ENCODE measurements around the gene GALNT7. TPM values are rescaled to one million over a fixed set of nuclear protein-coding genes. Genes with fewer than 3 reads are reported as not detected.
"Not testable (repeated sequence)": the region's sequence is repeated elsewhere in the genome, so short reads cannot be mapped to it uniquely, and the experiment has no call there.

Gene GALNT7
- total RNA-seq, 2 donors from 2014 or later = 12.5 to 13.7 TPM

GRCh38 chr4:173214661-173215060 is 46.0 kb downstream of the GALNT7 start:
- DNase-seq = no peak
- no peak overlapping the region for H3K27ac Mint-ChIP-seq
- no peak overlapping the region for H3K4me3 Mint-ChIP-seq
- peaks cover 18% of the 10 kb centered on the region for H3K4me1 Mint-ChIP-seq
- no peaks in the 10 kb centered on the region for H3K9me3 ChIP-seq (ENCODE audit: control insufficient read depth, low read length, poor library complexity, severe bottlenecking)
- no peaks in the 10 kb centered on the region for H3K27me3 Mint-ChIP-seq
- no peaks in the 10 kb centered on the region for H3K36me3 Mint-ChIP-seq (ENCODE audit: low read depth)
- no peak for ATAC-seq

DNA sequence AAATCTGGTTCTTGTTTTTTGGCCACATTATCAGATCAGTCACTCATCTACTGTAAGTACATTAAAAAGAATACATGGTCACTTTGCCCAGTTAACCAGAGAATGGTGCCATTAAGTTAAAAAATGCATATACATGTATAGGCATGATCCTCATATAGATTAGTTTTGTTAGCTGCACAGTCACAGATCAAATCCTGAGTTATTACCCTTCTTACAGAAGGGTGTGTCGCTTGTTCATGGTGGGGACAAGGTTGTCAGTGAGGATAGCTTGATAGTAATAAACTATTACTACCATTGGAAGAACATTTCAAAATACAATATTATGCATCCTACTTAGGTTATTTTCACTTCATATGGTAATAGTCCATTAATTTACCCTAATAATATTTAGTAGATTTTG is 48.5 kb downstream of the GALNT7 start:
- no peak for ATAC-seq
- Mint-ChIP-seq H3K27me3 (no peaks in the 10 kb centered on the region), H3K4me3 (no peak overlapping the region), H3K36me3 (ENCODE audit: low read depth) (no peaks in the 10 kb centered on the region), H3K27ac (no peak overlapping the region), H3K4me1 (peaks cover 20% of the 10 kb centered on the region)
- no peak for DNase-seq
- H3K9me3 ChIP-seq (ENCODE audit: control insufficient read depth, low read length, poor library complexity, severe bottlenecking) = no peaks in the 10 kb centered on the region

DNA sequence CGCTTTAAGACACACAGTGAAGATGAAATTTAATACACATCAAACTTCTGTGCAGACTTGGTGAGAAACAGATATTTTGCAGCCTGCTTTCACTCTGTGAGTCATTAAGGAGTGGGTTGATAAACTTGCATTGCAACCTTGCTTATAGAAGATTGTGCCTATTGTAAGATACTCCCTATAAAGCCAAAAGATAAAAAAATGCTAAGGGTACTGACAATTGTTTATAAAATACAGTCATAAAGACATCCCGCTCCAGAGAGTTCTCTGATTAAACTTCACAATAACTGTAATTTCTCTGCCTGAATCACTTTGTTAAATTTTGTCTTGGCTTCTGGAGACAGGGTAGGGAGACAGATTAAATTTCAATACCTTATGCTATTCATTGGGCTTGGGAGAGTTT is 49.1 kb downstream of the GALNT7 start:
- no peak overlapping the region for H3K4me3 Mint-ChIP-seq
- H3K36me3 Mint-ChIP-seq (ENCODE audit: low read depth) = no peaks in the 10 kb centered on the region
- H3K4me1 Mint-ChIP-seq = peaks cover 22% of the 10 kb centered on the region
- H3K27me3 Mint-ChIP-seq = no peaks in the 10 kb centered on the region
- no peak for DNase-seq
- H3K9me3 ChIP-seq (ENCODE audit: control insufficient read depth, low read length, poor library complexity, severe bottlenecking) = no peaks in the 10 kb centered on the region
- ATAC-seq = no peak
- H3K27ac Mint-ChIP-seq = no peak overlapping the region

DNA sequence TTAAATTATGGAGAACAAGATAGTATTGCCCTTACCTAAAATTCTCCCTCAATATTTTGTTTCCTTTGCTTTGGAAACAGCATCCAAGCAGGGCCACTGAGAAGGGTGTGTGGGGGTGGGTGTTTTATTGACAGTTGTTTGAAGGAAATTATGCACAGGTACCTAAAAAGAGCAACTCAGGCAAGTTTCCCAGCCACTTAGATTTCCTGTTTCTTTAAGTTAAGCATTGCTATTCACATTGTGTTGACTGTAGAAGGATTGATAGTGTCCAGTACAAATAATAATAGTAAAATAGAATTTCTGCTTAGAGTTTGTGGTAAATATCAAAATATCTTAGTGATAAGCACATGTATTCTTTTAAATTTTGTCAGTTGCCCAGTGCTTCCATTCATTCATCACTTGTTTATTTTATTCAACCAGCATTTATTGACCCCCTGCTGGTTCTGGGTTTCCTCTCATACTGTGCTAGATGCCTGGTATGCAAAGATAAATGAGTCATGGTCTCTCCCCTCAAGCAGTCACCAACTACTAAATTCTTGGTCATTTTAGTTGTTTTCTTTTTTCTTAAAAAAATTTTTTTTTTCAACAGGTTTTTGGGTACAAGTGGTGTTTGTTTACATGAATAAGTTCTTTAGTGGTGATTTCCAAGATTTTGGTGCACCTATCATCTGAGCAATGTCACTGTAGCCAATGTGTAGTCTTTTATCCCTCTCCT is 50.0 kb downstream of the GALNT7 start:
- H3K36me3 Mint-ChIP-seq (ENCODE audit: low read depth) = no peaks in the 10 kb centered on the region
- no peaks in the 10 kb centered on the region for H3K9me3 ChIP-seq (ENCODE audit: control insufficient read depth, low read length, poor library complexity, severe bottlenecking)
- DNase-seq = no peak
- no peak overlapping the region for H3K27ac Mint-ChIP-seq
- peaks cover 23% of the 10 kb centered on the region for H3K4me1 Mint-ChIP-seq
- ATAC-seq = no peak
- H3K4me3 Mint-ChIP-seq = no peak overlapping the region
- H3K27me3 Mint-ChIP-seq = no peaks in the 10 kb centered on the region

DNA sequence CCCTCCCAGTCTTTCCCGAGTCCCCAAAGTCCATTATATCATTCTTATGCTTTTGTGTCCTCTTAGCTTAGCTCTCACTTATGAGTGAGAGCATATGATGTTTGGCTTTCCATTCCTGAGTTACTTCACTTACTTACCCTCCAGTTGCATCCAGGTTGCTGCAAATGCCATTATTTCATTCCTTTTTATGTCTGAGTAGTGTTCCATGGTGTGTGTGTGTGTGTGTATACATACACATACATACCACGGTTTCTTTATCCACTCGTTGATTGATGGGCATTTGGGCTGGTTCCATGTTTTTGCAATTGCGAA is 50.5 kb downstream of the GALNT7 start:
- DNase-seq; H3K27me3 Mint-ChIP-seq; H3K9me3 ChIP-seq (ENCODE audit: control insufficient read depth, low read length, poor library complexity, severe bottlenecking); H3K4me3 Mint-ChIP-seq; H3K27ac Mint-ChIP-seq; ATAC-seq; H3K36me3 Mint-ChIP-seq (ENCODE audit: low read depth): not testable (repeated sequence)
- H3K4me1 Mint-ChIP-seq = peaks cover 25% of the 10 kb centered on the region

- Mint-ChIP-seq H3K27ac (no peak overlapping the region), H3K4me1 (peaks cover 16% of the 10 kb centered on the region), H3K27me3 (no peaks in the 10 kb centered on the region), H3K4me3 (no peak overlapping the region), H3K36me3 (ENCODE audit: low read depth) (no peaks in the 10 kb centered on the region)
- H3K9me3 ChIP-seq (ENCODE audit: control insufficient read depth, low read length, poor library complexity, severe bottlenecking) = no peaks in the 10 kb centered on the region
- ATAC-seq (no peak), DNase-seq (no peak)
Observed at GRCh38 chr4:173223743-173224142, 55.1 kb downstream of the GALNT7 start.

- Mint-ChIP-seq H3K27ac (no peak overlapping the region), H3K4me1 (peaks cover 9% of the 10 kb centered on the region), H3K27me3 (no peaks in the 10 kb centered on the region), H3K4me3 (no peak overlapping the region), H3K36me3 (ENCODE audit: low read depth) (no peaks in the 10 kb centered on the region)
- no peaks in the 10 kb centered on the region for H3K9me3 ChIP-seq (ENCODE audit: control insufficient read depth, low read length, poor library complexity, severe bottlenecking)
- no peak for DNase-seq
- ATAC-seq = no peak
Observed at GRCh38 chr4:173226401-173226888, 57.8 kb downstream of the GALNT7 start.

DNA sequence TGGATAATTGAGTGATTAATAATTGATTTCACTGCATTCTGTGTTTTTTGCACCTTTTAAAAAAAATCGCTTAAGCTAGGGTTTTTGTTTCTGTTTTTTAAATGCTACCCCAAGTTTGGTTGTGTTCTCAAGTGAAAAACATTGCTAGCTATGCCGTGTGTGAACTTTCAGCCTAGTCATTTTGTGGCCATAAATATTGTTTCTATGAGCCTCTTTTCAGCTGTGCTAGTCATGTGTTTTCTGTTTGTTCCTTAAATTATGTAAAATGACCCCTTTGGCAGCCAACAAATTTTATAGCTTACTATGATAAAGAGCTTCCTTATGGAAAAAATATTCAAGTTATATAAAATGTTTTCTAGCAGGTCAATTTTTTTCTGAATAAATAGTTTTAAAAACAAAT is 59.1 kb downstream of the GALNT7 start:
- Mint-ChIP-seq H3K27ac (no peak overlapping the region), H3K27me3 (no peaks in the 10 kb centered on the region), H3K4me3 (no peak overlapping the region), H3K36me3 (ENCODE audit: low read depth) (no peaks in the 10 kb centered on the region), H3K4me1 (peaks cover 7% of the 10 kb centered on the region)
- DNase-seq = no peak
- ATAC-seq = no peak
- H3K9me3 ChIP-seq (ENCODE audit: control insufficient read depth, low read length, poor library complexity, severe bottlenecking) = no peaks in the 10 kb centered on the region

DNA sequence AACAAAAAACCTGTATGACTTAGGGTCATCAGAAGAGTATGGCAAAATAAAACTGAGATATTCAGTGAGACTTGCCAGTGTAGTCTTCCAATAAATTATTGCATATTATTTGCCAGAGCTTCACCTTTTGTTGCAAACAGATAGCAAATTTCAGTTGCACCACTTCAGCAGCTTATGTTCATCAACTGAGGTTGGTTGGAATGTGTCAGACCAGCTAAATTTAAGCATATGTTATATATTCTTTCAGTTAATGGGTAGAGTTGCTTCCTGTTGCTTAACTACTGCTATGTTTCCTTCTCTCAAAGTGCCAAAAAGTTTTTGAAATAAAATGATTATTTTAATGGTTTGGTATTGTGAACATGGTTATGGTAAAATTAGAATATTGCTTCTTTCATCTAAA is 61.5 kb downstream of the GALNT7 start:
- H3K4me3 Mint-ChIP-seq = no peak overlapping the region
- H3K27ac Mint-ChIP-seq = no peak overlapping the region
- H3K4me1 Mint-ChIP-seq = peaks cover 4% of the 10 kb centered on the region
- no peaks in the 10 kb centered on the region for H3K27me3 Mint-ChIP-seq
- H3K36me3 Mint-ChIP-seq (ENCODE audit: low read depth) = no peaks in the 10 kb centered on the region
- no peak for ATAC-seq
- no peaks in the 10 kb centered on the region for H3K9me3 ChIP-seq (ENCODE audit: control insufficient read depth, low read length, poor library complexity, severe bottlenecking)
- no peak for DNase-seq

- no peaks in the 10 kb centered on the region for H3K9me3 ChIP-seq (ENCODE audit: control insufficient read depth, low read length, poor library complexity, severe bottlenecking)
- ATAC-seq (no peak), DNase-seq (no peak)
- Mint-ChIP-seq H3K4me3 (no peak overlapping the region), H3K27me3 (no peaks in the 10 kb centered on the region), H3K27ac (no peak overlapping the region), H3K36me3 (ENCODE audit: low read depth) (no peaks in the 10 kb centered on the region), H3K4me1 (peaks cover 12% of the 10 kb centered on the region)
Observed at GRCh38 chr4:173231916-173232315, 63.3 kb downstream of the GALNT7 start.

DNA sequence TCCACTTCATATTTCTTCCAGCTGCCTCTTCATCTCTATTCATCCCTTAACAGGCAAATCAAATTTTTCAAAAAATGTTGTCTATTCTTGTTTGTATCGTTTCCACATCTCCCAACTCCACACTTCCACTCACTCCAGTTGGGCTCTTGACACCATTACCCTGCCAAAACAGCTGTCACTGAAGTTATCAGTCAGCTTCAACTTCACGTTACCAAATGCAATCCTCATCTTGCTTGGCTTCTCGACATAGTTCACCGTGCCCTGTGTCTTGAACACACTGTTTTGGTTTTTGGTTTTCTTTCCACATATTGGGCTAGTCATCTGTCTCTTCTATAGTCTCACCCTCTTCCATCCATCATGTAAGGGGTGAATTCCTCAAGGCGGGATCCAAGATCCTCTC is 65.2 kb downstream of the GALNT7 start:
- Mint-ChIP-seq H3K27me3 (no peaks in the 10 kb centered on the region), H3K36me3 (ENCODE audit: low read depth) (no peaks in the 10 kb centered on the region), H3K4me3 (no peak overlapping the region), H3K27ac (no peak overlapping the region), H3K4me1 (peaks cover 12% of the 10 kb centered on the region)
- no peaks in the 10 kb centered on the region for H3K9me3 ChIP-seq (ENCODE audit: control insufficient read depth, low read length, poor library complexity, severe bottlenecking)
- ATAC-seq (no peak), DNase-seq (no peak)

DNA sequence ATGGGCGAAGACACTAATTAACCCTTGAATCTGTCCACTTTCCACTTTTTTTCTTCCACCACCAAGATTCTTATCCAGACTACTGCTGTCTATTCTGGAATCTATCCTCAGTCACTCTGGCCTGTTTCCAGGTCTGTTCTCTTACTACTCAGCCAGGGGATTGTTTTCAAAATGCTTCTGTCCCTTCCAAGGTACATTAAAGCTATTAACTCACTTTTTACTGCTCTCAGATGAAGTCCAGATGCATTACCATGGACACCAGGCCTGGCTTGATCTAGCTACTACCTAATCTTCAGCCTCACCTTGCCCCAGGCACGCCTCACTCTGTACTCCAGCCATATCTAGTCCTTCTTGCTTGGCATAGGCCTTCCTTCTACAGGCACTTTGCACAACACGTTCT is 66.4 kb downstream of the GALNT7 start:
- no peaks in the 10 kb centered on the region for H3K27me3 Mint-ChIP-seq
- H3K36me3 Mint-ChIP-seq (ENCODE audit: low read depth) = no peaks in the 10 kb centered on the region
- H3K9me3 ChIP-seq (ENCODE audit: control insufficient read depth, low read length, poor library complexity, severe bottlenecking) = no peaks in the 10 kb centered on the region
- no peak overlapping the region for H3K27ac Mint-ChIP-seq
- no peak overlapping the region for H3K4me3 Mint-ChIP-seq
- DNase-seq (no peak), ATAC-seq (no peak)
- peaks cover 12% of the 10 kb centered on the region for H3K4me1 Mint-ChIP-seq

DNA sequence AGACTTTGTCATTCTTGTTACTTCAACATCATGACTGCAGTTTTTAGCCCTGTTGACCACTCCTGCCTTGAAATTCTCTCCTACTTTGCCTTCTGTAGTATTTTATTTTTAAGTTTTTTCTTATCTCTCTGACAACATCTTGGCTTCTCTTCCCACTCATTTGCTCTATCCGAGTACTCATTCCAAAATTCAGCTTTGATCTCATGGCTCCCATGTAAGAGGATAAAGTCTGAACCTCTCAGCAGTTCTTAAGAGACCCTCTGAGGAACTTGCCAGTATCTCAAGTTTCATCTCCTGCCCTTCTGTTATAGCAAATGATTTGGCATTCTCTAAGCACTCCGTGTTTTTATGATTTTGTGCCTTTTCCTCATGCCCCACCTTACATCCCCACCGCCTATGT is 67.7 kb downstream of the GALNT7 start:
- no peaks in the 10 kb centered on the region for H3K9me3 ChIP-seq (ENCODE audit: control insufficient read depth, low read length, poor library complexity, severe bottlenecking)
- ATAC-seq (no peak), DNase-seq (no peak)
- H3K36me3 Mint-ChIP-seq (ENCODE audit: low read depth) = no peaks in the 10 kb centered on the region
- peaks cover 14% of the 10 kb centered on the region for H3K4me1 Mint-ChIP-seq
- no peaks in the 10 kb centered on the region for H3K27me3 Mint-ChIP-seq
- H3K27ac Mint-ChIP-seq = no peak overlapping the region
- no peak overlapping the region for H3K4me3 Mint-ChIP-seq

- Mint-ChIP-seq H3K27ac (no peak overlapping the region), H3K4me3 (no peak overlapping the region), H3K36me3 (ENCODE audit: low read depth) (no peaks in the 10 kb centered on the region), H3K4me1 (peaks cover 14% of the 10 kb centered on the region), H3K27me3 (no peaks in the 10 kb centered on the region)
- ATAC-seq = no peak
- no peaks in the 10 kb centered on the region for H3K9me3 ChIP-seq (ENCODE audit: control insufficient read depth, low read length, poor library complexity, severe bottlenecking)
- no peak for DNase-seq
Observed at GRCh38 chr4:173237152-173237551, 68.5 kb downstream of the GALNT7 start.
